Loucy (cell line): ENCODE data around the gene ATAD2B.

Source experiments
- H2AFZ ChIP-seq: fragments of 200-600 bp; sonication (generic); 2 replicates; pipeline ENCODE4 v1.6.0; 2016; ENCODE audit warnings: antibody characterized with exemption, mild to moderate bottlenecking, low read length, moderate library complexity
- H3F3A ChIP-seq: fragments of 200-600 bp; 2 replicates; pipeline ENCODE4 v1.6.0; 2016; ENCODE audit warnings: antibody characterized with exemption, low read depth, mild to moderate bottlenecking
- H3K27me3 ChIP-seq: fragments of 200-600 bp; sonication (generic); 2 replicates; pipeline ENCODE4 v1.6.1; 2014; ENCODE audit warnings: low read length, mild to moderate bottlenecking; ENCODE audit not compliant: insufficient read depth, poor library complexity, severe bottlenecking
- H3K36me3 ChIP-seq: fragments of 200-600 bp; sonication (generic); 2 replicates; pipeline ENCODE4 v1.6.1; 2016; ENCODE audit warnings: low read length; ENCODE audit not compliant: insufficient read depth
- H3K4me1 ChIP-seq: fragments of 200-600 bp; sonication (generic); 2 replicates; pipeline ENCODE4 v1.5.1; 2014; ENCODE audit warnings: low read length, mild to moderate bottlenecking; ENCODE audit not compliant: insufficient read depth, poor library complexity, severe bottlenecking
- H3K4me2 ChIP-seq: fragments of 200-600 bp; sonication (generic); 2 replicates; pipeline ENCODE4 v1.6.0; 2014; ENCODE audit warnings: antibody characterized with exemption, low read length, low read depth, mild to moderate bottlenecking; ENCODE audit not compliant: poor library complexity, severe bottlenecking
- H3K4me3 ChIP-seq: fragments of 200-600 bp; sonication (generic); 2 replicates; pipeline ENCODE4 v1.5.1; 2014; ENCODE audit warnings: low read length, mild to moderate bottlenecking, mixed read lengths; ENCODE audit not compliant: poor library complexity, severe bottlenecking
- H3K79me2 ChIP-seq: fragments of 200-600 bp; sonication (generic); 2 replicates; pipeline ENCODE4 v1.6.1; 2014; ENCODE audit warnings: low read length; ENCODE audit not compliant: insufficient read depth
- H3K9ac ChIP-seq: fragments of 200-600 bp; sonication (generic); 2 replicates; pipeline ENCODE4 v1.6.0; 2014; ENCODE audit warnings: mild to moderate bottlenecking, low read depth, low read length, moderate library complexity; ENCODE audit not compliant: poor library complexity, severe bottlenecking
- H3K9me2 ChIP-seq: fragments of 200-600 bp; sonication (generic); replicated peaks from 2 replicates; pipeline ENCODE4 v1.6.1; 2016; ENCODE audit warnings: low read depth, low read length, mixed read lengths
- H3K9me3 ChIP-seq: fragments of 200-600 bp; sonication (generic); 2 replicates; pipeline ENCODE4 v1.6.1; 2014; ENCODE audit warnings: mild to moderate bottlenecking, antibody characterized with exemption, low read length, low read depth; ENCODE audit not compliant: insufficient read depth
- H4K20me1 ChIP-seq: fragments of 200-600 bp; sonication (generic); 2 replicates; pipeline ENCODE4 v1.6.0; 2014; ENCODE audit warnings: antibody characterized with exemption, low read length, mild to moderate bottlenecking; ENCODE audit not compliant: insufficient read depth, poor library complexity, severe bottlenecking
- CTCF ChIP-seq: fragments of 200-600 bp; sonication (generic); conservative IDR thresholded peaks from 2 replicates; pipeline ENCODE4 v1.5.1; 2014; ENCODE audit warnings: mild to moderate bottlenecking, antibody characterized with exemption, low read length
- EZH2phosphoT487 ChIP-seq: fragments of 200-600 bp; IDR thresholded peaks from 2 replicates; pipeline ENCODE4 v1.6.1; 2018; ENCODE audit warnings: antibody characterized with exemption, mild to moderate bottlenecking, moderate library complexity, borderline replicate concordance

ATAD2B gene

GRCh38 chr2:23699580-23699925 is 227.4 kb downstream of the ATAD2B start:
- Histone ChIP-seq H3K4me2 (no peak overlapping the region), H3K27me3 (no peaks in the 10 kb centered on the region), H3K9me2 (no peaks in the 10 kb centered on the region), H3K4me1 (no peaks in the 10 kb centered on the region), H3K4me3 (no peak overlapping the region), H3K36me3 (no peaks in the 10 kb centered on the region), H3K9me3 (no peaks in the 10 kb centered on the region), H2AFZ (no peak overlapping the region), H3K9ac (no peak overlapping the region), H3K79me2 (no peaks in the 10 kb centered on the region), H3F3A (no peaks in the 10 kb centered on the region), H4K20me1 (no peaks in the 10 kb centered on the region)
- TF ChIP-seq CTCF: no peak
- no peak for TF ChIP-seq EZH2phosphoT487

GRCh38 chr2:23698721-23699579 is 228.0 kb downstream of the ATAD2B start:
- Histone ChIP-seq H4K20me1 (no peaks in the 10 kb centered on the region), H3K4me3 (no peak overlapping the region), H3K36me3 (no peaks in the 10 kb centered on the region), H2AFZ (no peak overlapping the region), H3F3A (no peaks in the 10 kb centered on the region), H3K4me1 (no peaks in the 10 kb centered on the region), H3K79me2 (no peaks in the 10 kb centered on the region), H3K9me3 (no peaks in the 10 kb centered on the region), H3K4me2 (no peak overlapping the region), H3K27me3 (no peaks in the 10 kb centered on the region), H3K9ac (no peak overlapping the region), H3K9me2 (no peaks in the 10 kb centered on the region)
- TF ChIP-seq EZH2phosphoT487 (no peak), CTCF (no peak)
